HepG2 (cell line): Measurements from ENCODE around the gene ABCC10. TPM values are rescaled to one million over a fixed set of nuclear protein-coding genes. Genes with fewer than 3 reads are reported as not detected.

Source experiments
- CTCF ChIP-seq: sonication (generic); formaldehyde crosslinking; IDR thresholded peaks from 2 replicates; pipeline ENCODE4 v1.5.0; 2020; ENCODE audit warnings: mild to moderate bottlenecking, missing genetic modification reagents, moderate library complexity
- ELF4 ChIP-seq: sonication (generic); formaldehyde crosslinking; IDR thresholded peaks from 2 replicates; pipeline ENCODE4 v1.5.0; 2020; ENCODE audit warnings: missing genetic modification reagents, mild to moderate bottlenecking, moderate library complexity, borderline replicate concordance
- ETV5 ChIP-seq: IDR thresholded peaks from 2 replicates; pipeline ENCODE4 v1.6.1; 2018; ENCODE audit warnings: missing biosample characterization, missing genetic modification reagents, inconsistent platforms, borderline replicate concordance
- GPN1 ChIP-seq: sonication (generic); formaldehyde crosslinking; IDR thresholded peaks from 2 replicates; pipeline ENCODE4 v1.5.1; 2020; ENCODE audit warnings: missing genetic modification reagents, borderline replicate concordance
- HNF4G ChIP-seq, 2 experiments: sonication (generic) in 1 of 2; formaldehyde crosslinking in 1 of 2; IDR thresholded peaks; 2 replicates each; pipeline versions ENCODE4 v1.4.0 to v1.6.1; 2011 to 2020; ENCODE audit warnings: borderline replicate concordance in 2 of 2, low read depth in 2 of 2, mild to moderate bottlenecking in 2 of 2, low read length in 1 of 2, missing genetic modification reagents in 1 of 2, moderate library complexity in 1 of 2
- IRF2 ChIP-seq: IDR thresholded peaks from 2 replicates; pipeline ENCODE4 v1.6.1; 2018; ENCODE audit warnings: missing genetic modification reagents, missing compliant biosample characterization
- KLF6 ChIP-seq: IDR thresholded peaks from 2 replicates; pipeline ENCODE4 v1.8.0; 2016; ENCODE audit warnings: missing biosample characterization, missing genetic modification reagents
- NRL ChIP-seq: sonication (generic); formaldehyde crosslinking; IDR thresholded peaks from 2 replicates; pipeline ENCODE4 v1.5.0; 2020; ENCODE audit warnings: missing genetic modification reagents, mild to moderate bottlenecking, moderate library complexity, borderline replicate concordance
- PHF21A ChIP-seq: sonication (generic); formaldehyde crosslinking; IDR thresholded peaks from 2 replicates; pipeline ENCODE4 v1.5.0; 2020; ENCODE audit warnings: mild to moderate bottlenecking, missing genetic modification reagents
- ZFP90 ChIP-seq: sonication (generic); formaldehyde crosslinking; IDR thresholded peaks from 2 replicates; pipeline ENCODE4 v1.8.0; 2022; ENCODE audit warnings: missing genetic modification reagents, mild to moderate bottlenecking, inconsistent platforms, borderline replicate concordance
- ZFYVE20 ChIP-seq: sonication (generic); formaldehyde crosslinking; IDR thresholded peaks from 2 replicates; pipeline ENCODE4 v1.8.0; 2023; ENCODE audit warnings: low read depth, mild to moderate bottlenecking, moderate library complexity, missing genetic modification reagents, borderline replicate concordance
- ZNF235 ChIP-seq: sonication (generic); formaldehyde crosslinking; IDR thresholded peaks from 2 replicates; pipeline ENCODE4 v1.8.1; 2023; ENCODE audit warnings: mild to moderate bottlenecking, missing genetic modification reagents, borderline replicate concordance
- ZNF446 ChIP-seq: sonication (generic); formaldehyde crosslinking; IDR thresholded peaks from 2 replicates; pipeline ENCODE4 v1.5.0; 2020; ENCODE audit warnings: mild to moderate bottlenecking, missing genetic modification reagents
- ZNF543 ChIP-seq: sonication (generic); formaldehyde crosslinking; IDR thresholded peaks from 2 replicates; pipeline ENCODE4 v1.4.0; 2020; ENCODE audit warnings: mild to moderate bottlenecking, missing genetic modification reagents
- ZNF672 ChIP-seq: sonication (generic); formaldehyde crosslinking; IDR thresholded peaks from 2 replicates; pipeline ENCODE4 v1.8.1; 2022; ENCODE audit warnings: missing genetic modification reagents
- polyA plus RNA-seq, 8 experiments: library from polyadenylated mRNA; depleted of rRNA in 3 of 8; stranded (reverse) in 7 of 8; unstranded in 1 of 8; fragments of >200 nt; fragmentation: Illumina TruSeq in 4 of 8; extraction: Trizol in 4 of 8; gene quantifications; 2 replicates each; pipeline versions ENCODE4 v1.2.1 to v1.2.3, GENCODE V29; 2011 to 2016; ENCODE audit warnings: low read depth in 4 of 8, missing spikeins in 1 of 8, mixed read lengths in 1 of 8; ENCODE audit not compliant: insufficient read depth in 1 of 8
- total RNA-seq, 5 experiments: library from RNA; depleted of rRNA; stranded (reverse); fragments of >200 nt; fragmentation: Illumina TruSeq; extraction: Trizol; gene quantifications; 2 replicates each; pipeline ENCODE4 v1.2.3, GENCODE V29; 2016; ENCODE audit warnings: low read depth in 1 of 5
- TF ChIP-seq, protein P1 (sequence below), 2 experiments: IDR thresholded peaks; 2 replicates each; pipeline ENCODE4 v1.6.1; 2011 to 2012; ENCODE audit warnings: low read length in 2 of 2, borderline replicate concordance in 1 of 2, low read depth in 1 of 2, mild to moderate bottlenecking in 1 of 2, moderate library complexity in 1 of 2
- TF ChIP-seq, protein P2 (sequence below): sonication (generic); formaldehyde crosslinking; IDR thresholded peaks from 2 replicates; pipeline ENCODE4 v1.5.1; 2020; ENCODE audit warnings: mild to moderate bottlenecking, missing genetic modification reagents
- TF ChIP-seq, protein P3 (sequence below): sonication (generic); formaldehyde crosslinking; IDR thresholded peaks from 2 replicates; pipeline ENCODE4 v1.4.0; 2020; ENCODE audit warnings: mild to moderate bottlenecking, low read depth, missing genetic modification reagents

The ABCC10 gene
- total and polyA plus RNA-seq, 2 of the 13 experiments (the other 11 are each of a cell fraction or from before 2014, with no cell fraction given) = 16.0 to 24.3 TPM

- TF ChIP-seq, protein P1, sequence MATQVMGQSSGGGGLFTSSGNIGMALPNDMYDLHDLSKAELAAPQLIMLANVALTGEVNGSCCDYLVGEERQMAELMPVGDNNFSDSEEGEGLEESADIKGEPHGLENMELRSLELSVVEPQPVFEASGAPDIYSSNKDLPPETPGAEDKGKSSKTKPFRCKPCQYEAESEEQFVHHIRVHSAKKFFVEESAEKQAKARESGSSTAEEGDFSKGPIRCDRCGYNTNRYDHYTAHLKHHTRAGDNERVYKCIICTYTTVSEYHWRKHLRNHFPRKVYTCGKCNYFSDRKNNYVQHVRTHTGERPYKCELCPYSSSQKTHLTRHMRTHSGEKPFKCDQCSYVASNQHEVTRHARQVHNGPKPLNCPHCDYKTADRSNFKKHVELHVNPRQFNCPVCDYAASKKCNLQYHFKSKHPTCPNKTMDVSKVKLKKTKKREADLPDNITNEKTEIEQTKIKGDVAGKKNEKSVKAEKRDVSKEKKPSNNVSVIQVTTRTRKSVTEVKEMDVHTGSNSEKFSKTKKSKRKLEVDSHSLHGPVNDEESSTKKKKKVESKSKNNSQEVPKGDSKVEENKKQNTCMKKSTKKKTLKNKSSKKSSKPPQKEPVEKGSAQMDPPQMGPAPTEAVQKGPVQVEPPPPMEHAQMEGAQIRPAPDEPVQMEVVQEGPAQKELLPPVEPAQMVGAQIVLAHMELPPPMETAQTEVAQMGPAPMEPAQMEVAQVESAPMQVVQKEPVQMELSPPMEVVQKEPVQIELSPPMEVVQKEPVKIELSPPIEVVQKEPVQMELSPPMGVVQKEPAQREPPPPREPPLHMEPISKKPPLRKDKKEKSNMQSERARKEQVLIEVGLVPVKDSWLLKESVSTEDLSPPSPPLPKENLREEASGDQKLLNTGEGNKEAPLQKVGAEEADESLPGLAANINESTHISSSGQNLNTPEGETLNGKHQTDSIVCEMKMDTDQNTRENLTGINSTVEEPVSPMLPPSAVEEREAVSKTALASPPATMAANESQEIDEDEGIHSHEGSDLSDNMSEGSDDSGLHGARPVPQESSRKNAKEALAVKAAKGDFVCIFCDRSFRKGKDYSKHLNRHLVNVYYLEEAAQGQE (IDR thresholded peaks at IDR 0.05; ENCODE audit: borderline replicate concordance in 1 of 2, low read depth in 1 of 2, low read length in 2 of 2) = peak in 1 of 2 experiments; percentile 61; a peak in 1 of 4 replicates
- no peak for TF ChIP-seq ZNF235 (CRISPR knock-in tag)
- peak; percentile 72; the same call in 1 of the 2 replicates for TF ChIP-seq KLF6 (CRISPR knock-in tag)
- TF ChIP-seq CTCF (CRISPR knock-in tag) = 0 out of 2 replicates have a peak, but pooled peaks have one; percentile 21
- TF ChIP-seq NRL (CRISPR knock-in tag) = peak; percentile 83; the same call in 1 of the 2 replicates
- TF ChIP-seq, protein P2, sequence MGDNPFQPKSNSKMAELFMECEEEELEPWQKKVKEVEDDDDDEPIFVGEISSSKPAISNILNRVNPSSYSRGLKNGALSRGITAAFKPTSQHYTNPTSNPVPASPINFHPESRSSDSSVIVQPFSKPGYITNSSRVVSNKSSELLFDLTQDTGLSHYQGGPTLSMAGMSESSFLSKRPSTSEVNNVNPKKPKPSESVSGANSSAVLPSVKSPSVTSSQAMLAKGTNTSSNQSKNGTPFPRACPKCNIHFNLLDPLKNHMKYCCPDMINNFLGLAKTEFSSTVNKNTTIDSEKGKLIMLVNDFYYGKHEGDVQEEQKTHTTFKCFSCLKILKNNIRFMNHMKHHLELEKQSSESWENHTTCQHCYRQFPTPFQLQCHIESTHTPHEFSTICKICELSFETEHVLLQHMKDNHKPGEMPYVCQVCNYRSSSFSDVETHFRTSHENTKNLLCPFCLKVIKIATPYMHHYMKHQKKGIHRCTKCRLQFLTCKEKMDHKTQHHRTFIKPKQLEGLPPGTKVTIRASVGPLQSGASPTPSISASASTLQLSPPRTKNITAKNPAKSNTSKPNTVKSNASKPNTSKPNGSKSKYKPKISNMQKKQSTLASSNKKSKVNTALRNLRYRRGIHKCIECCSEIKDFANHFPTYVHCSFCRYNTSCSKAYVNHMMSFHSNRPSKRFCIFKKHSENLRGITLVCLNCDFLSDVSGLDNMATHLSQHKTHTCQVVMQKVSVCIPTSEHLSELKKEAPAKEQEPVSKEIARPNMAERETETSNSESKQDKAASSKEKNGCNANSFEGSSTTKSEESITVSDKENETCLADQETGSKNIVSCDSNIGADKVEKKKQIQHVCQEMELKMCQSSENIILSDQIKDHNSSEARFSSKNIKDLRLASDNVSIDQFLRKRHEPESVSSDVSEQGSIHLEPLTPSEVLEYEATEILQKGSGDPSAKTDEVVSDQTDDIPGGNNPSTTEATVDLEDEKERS (CRISPR knock-in tag) = peak; percentile 70; the same call in 1 of the 2 replicates
- no peak for TF ChIP-seq GPN1
- peak; percentile 47 for TF ChIP-seq ZFP90
- no peak for TF ChIP-seq ZFYVE20
- TF ChIP-seq ZNF543 (CRISPR knock-in tag) = peak; percentile 69; the same call in 1 of the 2 replicates
- TF ChIP-seq HNF4G (IDR thresholded peaks at IDR 0.05; ENCODE audit: borderline replicate concordance, low read depth, low read length) = no peak
- 0 out of 2 replicates have a peak, but pooled peaks have one; percentile 13 for TF ChIP-seq HNF4G (CRISPR knock-in tag; IDR thresholded peaks at IDR 0.05; ENCODE audit: borderline replicate concordance, low read depth)
- TF ChIP-seq, protein P3, sequence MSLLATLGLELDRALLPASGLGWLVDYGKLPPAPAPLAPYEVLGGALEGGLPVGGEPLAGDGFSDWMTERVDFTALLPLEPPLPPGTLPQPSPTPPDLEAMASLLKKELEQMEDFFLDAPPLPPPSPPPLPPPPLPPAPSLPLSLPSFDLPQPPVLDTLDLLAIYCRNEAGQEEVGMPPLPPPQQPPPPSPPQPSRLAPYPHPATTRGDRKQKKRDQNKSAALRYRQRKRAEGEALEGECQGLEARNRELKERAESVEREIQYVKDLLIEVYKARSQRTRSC (CRISPR knock-in tag) = no peak
- TF ChIP-seq PHF21A = 0 out of 2 replicates have a peak, but pooled peaks have one; percentile 45
- no peak; the same call in 1 of the 2 replicates for TF ChIP-seq ZNF446
- TF ChIP-seq ETV5 (CRISPR knock-in tag) = peak; percentile 49; the same call in 1 of the 2 replicates
- no peak for TF ChIP-seq IRF2 (CRISPR knock-in tag)
- TF ChIP-seq ELF4 (CRISPR knock-in tag) = no peak
- 0 out of 2 replicates have a peak, but pooled peaks have one; percentile 64 for TF ChIP-seq ZNF672 (CRISPR knock-in tag)
These were observed 50.1 kb downstream of the ABCC10 start, which contains the start of gene TJAP1 (continued) for GRCh38 chr6:43477235-43478007.
